T47D (cell line): ENCODE results near the gene WDR89.
A peak's percentile ranks its signal among the peaks of the same experiment; 100 is the strongest.
"Not testable (repeated sequence)": the region's sequence is repeated elsewhere in the genome, so short reads cannot be mapped to it uniquely, and the experiment has no call there.

Source experiments
- DNase-seq, 2 experiments: peaks; one replicate each; pipeline versions ENCODE4 v3.0.0 to v3.0.0-alpha.2; 2011 to 2012; ENCODE audit warnings: low read depth in 1 of 2, low spot score in 1 of 2
- JUND ChIP-seq: IDR thresholded peaks from 2 replicates; pipeline ENCODE4 v1.6.1; 2012; ENCODE audit warnings: low read depth
- in situ Hi-C: cut with HindIII; loops from 2 replicates; pipeline ENCODE4 v1.10.0; 2016; ENCODE audit warnings: low sequenced_read_pairs, low pct_unique_long_range_greater_than_20kb

Gene WDR89

GRCh38 chr14:63604626-63605025 is 37.0 kb downstream of the WDR89 start:
- in situ Hi-C loops, result no loop called here
- no peak for TF ChIP-seq JUND

DNA sequence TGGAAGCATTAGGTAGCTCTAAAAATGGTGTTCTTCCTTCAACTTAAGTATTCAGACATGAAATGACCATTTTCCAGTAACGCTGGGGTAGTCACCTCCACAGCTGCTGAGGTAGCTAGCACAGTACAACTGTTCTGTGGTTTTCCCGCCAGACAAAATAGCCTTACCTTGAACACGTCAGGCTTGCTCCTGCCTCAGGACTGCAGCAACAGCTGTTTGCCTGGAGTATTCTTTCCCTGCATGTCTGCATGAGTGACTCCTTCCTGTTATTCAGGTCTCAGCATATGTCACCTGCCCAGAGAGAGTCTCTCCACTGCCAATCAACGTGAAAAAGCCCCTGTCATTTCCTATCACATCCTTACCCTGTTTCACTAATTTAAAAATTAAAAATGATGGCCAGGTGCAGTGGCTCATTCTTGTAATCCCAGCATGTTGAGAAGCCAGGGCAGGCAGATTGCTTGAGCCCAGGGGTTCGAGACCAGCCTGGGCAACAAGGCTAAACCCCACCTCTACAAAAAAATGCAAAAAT is 37.9 kb downstream of the WDR89 start:
- in situ Hi-C loops, result no loop called here
- TF ChIP-seq JUND, result no peak

More at GRCh38 chr14:63604626-63605025, 37.0 kb downstream of the WDR89 start:
- no peak for DNase-seq

DNA sequence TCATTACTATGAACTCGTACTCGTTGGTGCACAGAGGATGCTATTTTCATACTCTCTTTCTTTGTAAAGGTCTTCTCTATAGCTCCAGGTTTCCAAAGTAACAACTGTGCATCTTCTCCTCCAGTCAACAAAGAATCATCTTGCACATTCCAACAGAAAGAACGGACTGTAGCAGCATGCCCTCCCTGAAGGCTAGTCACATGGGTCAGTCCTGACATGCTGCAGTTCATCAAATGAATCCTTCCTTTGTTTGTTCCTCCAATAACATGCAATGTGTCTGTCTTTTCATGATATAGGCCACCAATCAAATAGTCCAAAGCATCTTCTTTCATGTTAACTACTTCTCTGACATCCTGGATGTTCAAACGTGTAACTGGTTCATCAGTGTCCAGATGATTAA is 42.9 kb downstream of the WDR89 start:
- in situ Hi-C loops, result no loop called here
- TF ChIP-seq JUND, result no peak
- no peak for DNase-seq

More for the DNA sequence above, 37.9 kb downstream of the WDR89 start:
- DNase-seq, result no peak

- DNase-seq, result no peak
- TF ChIP-seq JUND, result no peak
- in situ Hi-C loops, result no loop called here
Measured at GRCh38 chr14:63596998-63597658, 44.5 kb downstream of the WDR89 start.

DNA sequence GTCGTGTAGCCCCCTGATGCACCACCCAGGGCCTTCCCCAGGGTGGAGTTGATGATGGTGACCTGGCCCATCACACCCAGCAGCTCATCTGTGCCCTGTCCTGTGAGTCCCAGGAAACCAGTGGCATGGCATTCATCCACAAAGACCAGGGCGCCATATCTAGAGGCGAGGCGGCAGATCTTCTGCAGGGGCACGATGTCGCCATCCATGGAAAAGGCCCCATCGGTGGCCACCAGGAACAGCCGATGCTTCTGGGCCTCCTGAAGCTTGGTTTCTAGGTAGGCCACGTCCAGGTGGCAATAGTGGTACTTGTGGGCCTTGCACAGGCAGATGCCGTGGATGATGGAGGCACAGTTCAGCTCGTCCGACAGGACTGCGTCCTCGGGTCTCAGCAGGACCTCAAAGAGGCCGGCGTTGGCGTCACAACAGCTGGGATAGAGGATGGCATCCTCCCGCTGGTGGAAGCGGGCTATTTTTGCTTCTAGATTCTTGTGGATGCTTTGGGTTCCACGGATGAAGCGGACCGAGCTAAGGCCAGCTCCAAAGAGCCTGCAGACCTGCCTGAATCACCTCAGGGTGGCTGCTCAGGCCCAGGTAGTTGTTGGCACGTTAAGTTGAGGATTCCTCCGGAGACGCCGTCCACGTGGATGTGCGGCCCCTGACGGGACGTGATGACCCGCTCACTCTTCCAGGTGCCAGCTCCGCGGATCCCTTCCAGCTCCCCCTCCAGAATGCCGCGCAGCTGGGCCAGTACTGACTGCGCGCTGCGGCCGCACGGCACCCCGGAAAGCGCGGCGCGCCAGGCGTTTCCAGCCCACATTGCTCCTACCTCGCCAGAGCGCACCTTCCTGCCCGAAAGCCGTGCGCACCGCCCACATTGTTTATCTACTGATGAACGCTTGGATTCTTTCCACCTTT is 47.0 kb downstream of the WDR89 start:
- no peak for DNase-seq
- TF ChIP-seq JUND, result no peak
- in situ Hi-C loops, result no loop called here

DNA sequence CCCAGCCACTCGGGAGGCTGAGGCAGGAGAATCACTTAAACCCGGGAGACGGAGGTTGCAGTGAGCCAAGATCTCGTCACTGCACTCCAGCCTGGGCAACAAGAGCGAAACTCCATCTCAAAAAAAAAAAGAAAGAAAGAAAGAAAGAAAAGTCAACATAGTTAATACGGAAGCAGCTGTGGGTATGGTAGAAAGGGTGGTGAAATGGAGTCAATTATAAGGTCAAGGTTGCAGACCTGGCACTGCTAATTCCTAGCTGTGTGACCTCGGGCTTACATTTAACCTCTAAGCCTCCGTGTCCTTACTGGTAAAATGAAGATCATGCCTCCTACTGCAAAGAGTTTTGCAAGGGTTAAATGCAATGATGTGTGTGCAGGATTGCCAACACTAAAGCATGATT is 58.6 kb downstream of the WDR89 start:
- DNase-seq, in situ Hi-C loops: not testable (repeated sequence)

GRCh38 chr14:63581491-63581890 is 60.2 kb downstream of the WDR89 start:
- DNase-seq, result no peak
- TF ChIP-seq JUND, result no peak
- in situ Hi-C loops, result no loop called here

DNA sequence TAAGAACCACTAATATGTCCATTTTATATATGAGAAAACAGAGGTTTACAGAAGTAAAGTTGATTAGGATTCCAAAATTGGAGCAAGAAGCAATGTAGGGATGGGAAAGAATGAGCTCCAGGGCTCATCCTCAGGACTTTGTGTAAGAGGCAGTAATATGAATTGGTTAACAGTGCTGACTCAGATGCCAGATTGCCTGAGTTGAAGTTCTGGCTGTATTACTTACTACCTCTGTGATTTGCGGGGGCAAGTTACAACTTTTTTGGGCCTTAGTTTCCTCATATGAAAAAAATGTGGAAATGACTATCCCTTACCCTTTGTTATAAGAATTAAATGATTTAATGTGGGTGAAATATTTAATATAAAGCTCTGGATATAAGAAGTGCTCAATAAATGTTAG is 63.4 kb downstream of the WDR89 start:
- no peak for TF ChIP-seq JUND
- in situ Hi-C loops, result no loop called here
- DNase-seq, result no peak

DNA sequence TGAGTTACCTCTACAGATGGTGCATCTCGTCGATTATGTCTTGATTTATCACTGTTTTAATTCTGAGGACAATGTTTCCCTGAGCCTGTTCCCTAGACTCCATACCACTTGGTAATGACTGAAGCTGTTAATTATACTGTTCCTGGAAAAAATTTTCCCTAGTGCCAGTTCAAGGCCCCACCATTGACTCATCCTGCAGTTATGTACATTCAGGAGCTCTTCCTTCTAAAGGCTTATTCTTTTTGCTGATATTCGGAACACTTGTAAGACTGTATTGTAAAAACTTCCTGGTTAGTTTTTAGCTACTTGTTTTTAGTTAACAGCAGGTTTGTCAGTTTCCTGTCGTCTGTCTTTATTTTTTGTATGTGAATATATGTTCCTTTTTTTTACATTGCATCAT is 68.1 kb downstream of the WDR89 start:
- in situ Hi-C loops, result no loop called here
- no peak for DNase-seq
- TF ChIP-seq JUND, result no peak

DNA sequence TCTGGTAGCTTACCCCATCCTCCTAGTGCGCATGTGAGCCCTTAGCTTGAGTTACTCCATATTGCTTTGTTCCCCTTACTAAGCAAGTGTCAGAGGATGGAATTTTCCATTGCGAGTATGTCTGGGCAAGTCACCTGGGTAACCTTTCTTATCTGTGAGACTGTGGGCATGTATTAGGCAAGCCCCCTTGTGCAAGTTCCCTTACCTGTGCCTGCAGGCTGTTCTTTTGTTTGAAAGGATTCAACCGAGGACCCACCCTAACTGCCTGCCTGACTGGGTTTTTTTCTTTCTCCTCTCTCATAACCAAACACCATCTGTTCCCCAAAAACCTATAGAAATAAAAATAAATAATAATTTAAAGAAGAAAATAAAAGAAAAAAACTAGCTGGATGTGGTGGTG is 76.2 kb downstream of the WDR89 start:
- in situ Hi-C loops, result no loop called here
- DNase-seq, result no peak
- no peak for TF ChIP-seq JUND

- peak in 1 of 2 experiments; percentile 46 for DNase-seq
- TF ChIP-seq JUND, result no peak
- in situ Hi-C loops, result no loop called here
Measured at GRCh38 chr14:63564318-63564717, 77.4 kb downstream of the WDR89 start.

DNA sequence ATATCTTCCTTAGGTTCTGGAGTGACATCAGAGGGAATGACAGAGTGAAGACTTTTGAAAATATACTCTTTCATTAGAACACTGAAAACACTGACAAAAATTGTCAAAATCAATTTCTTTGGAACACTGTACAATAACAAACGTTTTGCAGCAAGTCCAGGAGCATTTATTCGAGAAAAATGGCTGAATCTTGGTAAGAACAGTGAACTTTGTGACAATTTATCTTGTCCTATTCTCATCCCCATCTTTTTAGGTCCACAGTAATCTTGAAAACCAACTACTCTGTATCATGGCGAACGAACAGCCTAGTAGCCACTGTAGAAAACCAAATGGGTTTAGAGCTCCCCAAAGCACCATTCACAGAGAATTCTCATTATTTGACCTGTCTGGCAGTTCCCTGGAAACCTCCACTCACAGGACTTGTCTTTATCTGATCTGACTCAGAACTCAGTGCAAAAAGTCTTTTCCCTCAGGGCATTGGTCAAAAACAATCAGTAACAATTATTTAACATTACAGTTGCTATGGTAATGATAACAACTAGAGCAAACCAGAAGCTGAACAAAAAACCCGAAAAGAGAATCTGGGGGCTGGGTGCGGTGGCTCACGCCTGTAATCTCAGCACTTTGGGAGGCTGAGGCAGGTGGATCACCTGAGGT is 78.2 kb downstream of the WDR89 start:
- TF ChIP-seq JUND, result no peak
- in situ Hi-C loops, result no loop called here

GRCh38 chr14:63562405-63562804 is 79.3 kb downstream of the WDR89 start:
- in situ Hi-C loops, result no loop called here
- TF ChIP-seq JUND, result no peak
- no peak for DNase-seq

More for the DNA sequence above, 78.2 kb downstream of the WDR89 start:
- peak in 1 of 2 experiments; percentile 34 for DNase-seq
